GM21786 (cell line): ENCODE results near the gene OAF.
A peak's percentile ranks its signal among the peaks of the same experiment; 100 is the strongest.
"Not testable (repeated sequence)": the region's sequence is repeated elsewhere in the genome, so short reads cannot be mapped to it uniquely, and the experiment has no call there.

Experiments used
- ATAC-seq: cut with Tn5 transposase; IDR thresholded peaks from one replicate; pipeline ENCODE4 v1.9.1; 2021; ENCODE audit not compliant: unreplicated experiment

Gene OAF

GRCh38 chr11:120238968-120239620, 28.3 kb downstream of the OAF start:
- no peak for ATAC-seq

DNA sequence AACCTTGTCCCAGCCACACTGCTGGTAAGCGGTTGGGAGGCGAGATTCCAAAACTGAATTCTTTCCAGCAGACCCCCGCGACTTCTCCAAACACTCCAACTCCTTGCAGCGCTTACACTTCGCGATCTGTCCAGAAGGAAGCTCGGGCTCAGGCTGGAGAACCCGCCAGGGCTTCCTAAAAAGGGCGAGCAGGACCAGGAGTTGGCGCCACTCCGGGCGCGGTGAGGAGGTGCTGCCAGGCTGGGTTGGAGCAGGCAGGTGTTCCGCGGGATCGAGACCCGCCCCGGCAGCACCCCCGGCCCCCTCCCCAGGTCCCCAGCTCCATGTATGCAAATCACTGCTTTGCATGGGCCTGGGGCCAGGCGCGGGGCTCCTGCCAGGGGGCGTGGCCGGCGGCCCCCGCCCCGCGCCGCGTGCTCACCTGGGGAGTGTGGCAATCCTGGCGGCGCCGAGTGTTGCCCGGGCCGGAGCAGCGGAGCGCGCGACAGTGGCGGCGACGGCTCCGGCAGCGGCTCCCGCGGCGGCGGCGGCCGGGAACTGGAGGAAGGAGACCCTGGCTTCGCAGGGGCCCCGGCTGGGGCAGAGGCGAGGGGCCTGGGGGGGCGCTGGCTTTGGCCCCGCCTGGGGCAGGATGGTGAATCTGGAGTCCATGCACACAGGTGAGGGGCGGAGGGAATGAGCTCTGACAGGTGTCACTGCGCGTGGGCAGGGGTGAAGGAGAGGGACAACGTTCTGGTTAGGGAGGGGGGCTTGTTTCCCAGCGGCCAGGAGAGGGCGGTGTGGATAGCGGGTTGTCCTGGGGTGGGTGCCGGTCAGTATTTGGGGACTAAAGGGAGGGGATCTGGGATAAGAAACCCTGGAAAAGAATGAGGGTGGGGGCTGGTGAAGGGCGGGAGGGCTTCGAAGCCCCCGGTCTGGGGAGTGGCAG, 29.1 kb downstream of the OAF start, which contains the start of gene POU2F3:
POU2F3 (plus strand) TSS at position 428 of the 928 bp plus-strand sequence; CDS start at position 632, 204 bp downstream.
- no peak for ATAC-seq

GRCh38 chr11:120240866-120241265, 30.0 kb downstream of the OAF start:
- ATAC-seq, result no peak

- no peak for ATAC-seq
These were observed 30.4 kb downstream of the OAF start for GRCh38 chr11:120241277-120241676.

GRCh38 chr11:120243221-120243620, 32.4 kb downstream of the OAF start:
- ATAC-seq, result no peak

GRCh38 chr11:120244476-120245365, 33.9 kb downstream of the OAF start:
- no peak for ATAC-seq

GRCh38 chr11:120245434-120245833, 34.6 kb downstream of the OAF start:
- ATAC-seq, result no peak

- ATAC-seq, result peak; percentile 69
These were observed 37.9 kb downstream of the OAF start for GRCh38 chr11:120248551-120249278.

DNA sequence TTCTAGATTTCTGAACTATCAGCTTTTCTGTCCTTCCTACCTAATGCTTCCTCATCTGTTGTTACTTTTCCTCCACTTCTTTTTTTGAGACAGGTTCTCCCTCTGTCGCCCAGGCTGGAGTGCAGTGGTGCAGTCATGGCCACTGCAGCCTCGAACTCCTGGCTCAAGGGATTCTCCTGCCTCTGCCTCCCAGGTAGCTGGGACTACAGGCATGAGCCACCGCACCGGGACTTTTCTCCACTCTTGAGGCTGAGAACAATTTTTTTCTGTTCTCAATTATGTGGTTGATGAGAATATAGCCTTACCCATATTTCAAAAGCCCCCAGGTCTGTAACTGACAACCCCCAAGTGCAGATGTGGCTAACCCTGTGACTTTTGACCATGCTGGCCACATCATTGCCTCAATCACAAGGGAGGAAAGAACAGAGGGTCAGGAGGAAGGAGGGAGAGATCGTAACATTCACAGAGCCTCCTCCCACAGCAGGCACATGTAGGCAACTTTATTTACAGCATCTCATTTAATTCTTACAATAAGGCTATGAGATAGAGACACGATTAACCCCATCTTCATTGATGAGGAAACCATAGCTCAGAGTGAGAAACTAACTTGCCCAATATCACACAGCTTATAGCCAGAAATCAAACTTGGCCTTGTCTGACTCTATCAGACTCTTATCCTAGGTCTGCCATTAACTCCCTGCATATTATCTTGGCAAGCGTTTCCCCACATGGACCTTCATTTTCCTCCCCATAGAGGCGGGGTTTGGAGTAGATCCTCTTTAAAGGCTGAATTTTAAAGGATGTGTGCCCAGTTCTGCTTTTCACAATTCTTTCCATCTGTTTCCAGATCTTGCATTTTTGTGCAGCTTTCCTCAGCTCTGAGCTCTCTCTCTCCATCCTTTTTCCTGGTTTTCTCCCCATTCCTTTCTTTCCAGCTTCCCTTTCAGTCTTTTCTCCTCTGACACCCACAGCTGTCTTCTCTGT, 38.7 kb downstream of the OAF start:
- ATAC-seq, result no peak

DNA sequence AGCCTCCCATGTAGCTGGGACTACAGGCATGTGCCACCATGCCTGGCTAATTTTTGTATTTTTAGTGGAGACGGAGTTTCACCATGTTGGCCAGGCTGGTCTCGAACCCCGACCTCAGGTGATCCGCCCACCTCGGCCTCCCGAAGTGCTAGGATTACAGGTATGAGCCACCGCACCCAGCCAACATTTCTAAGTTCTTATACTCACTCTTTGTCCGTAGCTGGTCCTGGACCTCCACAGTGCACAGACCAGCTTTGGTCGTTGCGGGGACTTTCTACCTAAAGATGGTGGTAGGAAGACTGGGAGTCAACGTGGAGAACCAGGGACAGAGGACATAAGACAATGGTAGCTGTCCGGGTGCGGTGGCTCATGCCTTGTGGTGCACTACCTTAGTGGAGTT, 42.5 kb downstream of the OAF start:
- not testable (repeated sequence) for ATAC-seq

DNA sequence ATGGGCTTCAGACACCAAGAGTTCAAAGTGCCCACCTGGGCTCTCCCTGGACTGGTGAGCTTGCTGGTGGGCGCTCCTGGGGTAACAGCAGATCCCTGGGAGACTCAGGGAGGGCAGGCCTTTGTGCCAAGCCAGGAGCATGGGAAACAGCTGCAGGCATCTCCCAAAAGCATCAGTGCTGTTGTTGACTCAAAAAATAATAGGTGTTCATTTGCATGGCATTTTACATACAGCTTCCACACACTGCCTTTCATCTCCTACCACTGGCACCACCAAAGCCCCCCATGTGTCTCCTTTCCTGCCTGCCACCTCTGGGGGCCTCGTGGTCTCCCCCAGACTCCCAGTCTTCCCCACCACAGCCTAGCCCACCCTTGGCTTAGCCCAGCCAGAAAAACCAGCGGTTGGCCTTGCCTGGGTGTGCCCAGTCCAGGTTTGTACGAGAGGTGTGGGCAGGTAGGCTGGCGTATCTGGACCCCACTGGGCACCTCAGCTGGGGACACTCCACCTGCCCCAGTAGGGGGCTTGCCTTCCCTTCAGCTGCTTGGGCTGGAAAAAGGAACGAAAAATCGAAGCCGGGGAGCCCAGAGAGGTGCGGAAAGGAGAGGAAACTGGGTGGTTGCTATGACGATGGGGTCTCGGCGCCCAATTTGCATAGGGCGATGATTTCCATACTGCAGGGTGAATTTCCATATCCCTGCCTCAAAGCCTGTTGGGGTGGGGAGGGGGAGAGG, 44.1 kb downstream of the OAF start:
- ATAC-seq, result no peak

DNA sequence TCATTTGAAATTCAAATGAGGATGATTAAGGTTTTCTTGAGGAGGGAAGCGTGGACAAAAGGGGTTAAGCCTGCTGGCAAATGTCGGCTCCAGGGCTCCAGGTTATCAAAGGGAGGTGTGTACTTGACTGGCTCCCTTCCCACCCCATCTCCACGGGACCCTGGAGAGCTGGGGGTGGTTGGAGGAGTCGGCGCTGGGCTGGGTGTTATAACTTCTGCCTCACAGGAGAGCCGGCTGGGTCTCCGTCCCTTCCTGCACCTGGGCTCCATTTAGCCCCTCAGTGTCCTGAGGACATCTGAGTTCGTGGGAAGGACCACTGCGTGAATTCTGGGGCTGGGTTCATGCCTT, 44.7 kb downstream of the OAF start:
- no peak for ATAC-seq

- no peak for ATAC-seq
These were observed 45.3 kb downstream of the OAF start for GRCh38 chr11:120256178-120256577.

DNA sequence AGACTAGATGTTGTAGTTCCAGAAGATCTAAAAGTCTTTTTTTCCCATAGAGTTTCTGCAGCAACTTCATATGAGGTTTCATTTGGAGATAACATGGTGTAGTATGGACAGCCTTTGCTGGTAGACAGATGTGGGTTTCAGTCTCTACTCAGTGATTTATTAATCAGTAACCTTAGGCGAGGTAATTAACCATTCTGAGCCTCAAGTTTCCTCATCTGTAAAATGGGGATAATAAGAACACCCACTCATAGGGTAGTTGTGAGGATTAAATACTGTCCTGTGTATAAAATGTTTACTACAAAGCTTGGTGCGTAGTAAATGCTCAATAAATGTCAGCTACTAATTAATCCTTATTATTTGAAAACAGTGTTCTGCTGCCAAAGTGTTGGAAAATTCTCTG, 45.9 kb downstream of the OAF start:
- ATAC-seq, result no peak

GRCh38 chr11:120257346-120257745, 46.5 kb downstream of the OAF start:
- no peak for ATAC-seq

- no peak for ATAC-seq
These were observed 47.8 kb downstream of the OAF start for GRCh38 chr11:120258661-120259060.

DNA sequence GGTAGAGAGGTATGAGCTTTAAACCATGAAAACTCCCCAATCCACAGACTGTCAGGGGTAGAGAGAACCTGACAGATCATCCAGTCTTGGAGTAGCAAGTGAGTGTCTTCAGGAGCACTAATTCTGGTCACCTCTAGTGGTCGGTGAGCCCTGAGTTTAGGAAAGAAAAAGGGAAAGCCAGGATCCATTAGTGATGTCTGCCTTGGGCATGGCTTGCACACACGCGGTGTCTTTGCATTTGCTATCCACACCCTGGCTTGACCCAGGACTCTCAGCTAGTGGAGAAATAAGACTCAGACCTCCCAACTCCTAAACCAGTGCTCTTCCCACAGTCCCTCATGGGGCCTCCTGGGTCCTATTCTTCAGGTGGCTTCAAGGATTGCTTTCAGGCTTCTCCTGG, 48.4 kb downstream of the OAF start:
- ATAC-seq, result no peak

GRCh38 chr11:120259988-120260565, 49.2 kb downstream of the OAF start:
- no peak for ATAC-seq
